GM19452 (cell line): ENCODE data around the gene NFIC.
"Not testable (repeated sequence)": the region's sequence is repeated elsewhere in the genome, so short reads cannot be mapped to it uniquely, and the experiment has no call there.

Source experiments
- ATAC-seq: cut with Tn5 transposase; IDR thresholded peaks from one replicate; pipeline ENCODE4 v1.9.1; 2021; ENCODE audit not compliant: unreplicated experiment

The NFIC gene

DNA sequence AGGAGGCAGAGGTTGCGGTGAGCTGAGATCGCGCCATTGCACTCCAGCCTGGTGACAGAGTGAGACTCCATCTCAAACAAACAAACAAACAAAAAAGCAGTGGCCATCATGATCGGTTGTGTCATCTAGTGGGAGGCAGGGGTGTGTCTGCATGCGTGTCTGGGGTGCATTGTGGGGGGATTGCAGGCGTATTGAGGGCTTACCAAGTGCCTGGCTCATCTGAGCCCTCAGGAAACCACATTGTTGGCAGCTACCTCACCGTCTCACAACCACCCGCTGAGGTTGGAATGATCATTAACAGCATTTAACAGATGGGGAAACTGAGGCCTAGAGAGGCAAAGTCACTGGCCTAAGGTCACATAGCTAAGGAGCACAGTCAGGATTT is 30.5 kb downstream of the NFIC start:
- ATAC-seq, result no peak

- ATAC-seq, result no peak
These were observed 31.1 kb downstream of the NFIC start for GRCh38 chr19:3397266-3398022.

- ATAC-seq, result no peak
These were observed 31.9 kb downstream of the NFIC start for GRCh38 chr19:3398114-3398899.

DNA sequence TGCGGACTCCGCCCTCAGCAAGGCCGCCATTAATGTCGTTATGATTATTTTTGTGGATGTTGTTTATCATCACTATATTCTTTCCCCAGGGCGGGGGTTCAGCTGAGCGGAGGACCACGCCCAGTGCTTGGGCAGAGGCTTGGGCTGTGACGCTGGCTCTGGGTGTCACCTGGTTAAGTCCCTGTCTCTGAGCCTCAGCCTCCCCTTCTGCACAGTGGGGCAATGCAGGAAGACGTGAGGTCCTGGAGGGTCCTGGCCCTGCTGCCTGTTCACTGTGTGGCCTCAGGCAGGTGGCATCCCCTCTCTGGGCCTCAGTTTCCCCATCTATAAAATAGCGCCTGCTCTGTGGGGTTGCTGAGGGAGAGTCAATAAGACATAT is 32.5 kb downstream of the NFIC start:
- ATAC-seq, result no peak

- ATAC-seq, result not testable (repeated sequence)
These were observed 32.9 kb downstream of the NFIC start for GRCh38 chr19:3399311-3399710.

GRCh38 chr19:3401004-3401768 is 34.8 kb downstream of the NFIC start:
- no peak for ATAC-seq

DNA sequence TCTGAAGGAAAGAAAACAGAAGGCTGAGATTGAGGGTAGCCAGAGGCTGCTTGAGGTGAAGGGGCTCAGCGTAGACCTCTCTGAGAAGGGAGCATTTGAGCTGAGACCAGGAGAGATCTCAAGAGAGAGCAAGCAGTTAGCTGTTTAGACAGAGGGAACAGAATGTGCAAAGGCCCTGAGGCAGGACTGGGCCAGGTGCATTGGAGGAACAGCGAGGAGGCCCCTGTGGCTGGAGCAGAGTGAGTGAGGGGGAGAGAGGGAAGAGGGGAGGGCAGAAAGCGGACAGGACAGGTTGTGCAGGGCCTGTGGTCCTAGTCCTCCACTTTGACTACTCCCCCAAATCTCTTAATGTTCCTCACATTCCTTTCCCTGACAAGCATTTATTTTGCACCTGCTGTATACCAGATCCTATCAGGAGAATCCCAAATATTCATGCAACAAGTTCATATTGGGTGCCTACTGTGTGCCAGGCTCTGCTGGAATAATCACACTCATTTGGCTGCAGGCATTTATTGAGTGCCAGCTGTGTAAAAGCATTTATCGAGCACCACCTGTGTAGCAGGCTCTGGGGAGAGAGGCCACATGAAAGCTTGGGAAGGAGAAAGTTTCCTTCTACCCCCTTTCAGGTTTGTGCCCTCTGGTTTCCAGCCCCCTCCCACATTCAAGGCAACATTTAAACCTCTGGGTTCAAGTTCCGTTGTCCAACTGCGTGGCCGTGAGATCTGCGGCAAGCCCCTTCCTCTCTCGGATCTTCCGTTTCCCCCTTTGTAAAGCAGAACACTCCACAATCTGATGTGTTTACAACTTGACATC is 36.5 kb downstream of the NFIC start:
- no peak for ATAC-seq

DNA sequence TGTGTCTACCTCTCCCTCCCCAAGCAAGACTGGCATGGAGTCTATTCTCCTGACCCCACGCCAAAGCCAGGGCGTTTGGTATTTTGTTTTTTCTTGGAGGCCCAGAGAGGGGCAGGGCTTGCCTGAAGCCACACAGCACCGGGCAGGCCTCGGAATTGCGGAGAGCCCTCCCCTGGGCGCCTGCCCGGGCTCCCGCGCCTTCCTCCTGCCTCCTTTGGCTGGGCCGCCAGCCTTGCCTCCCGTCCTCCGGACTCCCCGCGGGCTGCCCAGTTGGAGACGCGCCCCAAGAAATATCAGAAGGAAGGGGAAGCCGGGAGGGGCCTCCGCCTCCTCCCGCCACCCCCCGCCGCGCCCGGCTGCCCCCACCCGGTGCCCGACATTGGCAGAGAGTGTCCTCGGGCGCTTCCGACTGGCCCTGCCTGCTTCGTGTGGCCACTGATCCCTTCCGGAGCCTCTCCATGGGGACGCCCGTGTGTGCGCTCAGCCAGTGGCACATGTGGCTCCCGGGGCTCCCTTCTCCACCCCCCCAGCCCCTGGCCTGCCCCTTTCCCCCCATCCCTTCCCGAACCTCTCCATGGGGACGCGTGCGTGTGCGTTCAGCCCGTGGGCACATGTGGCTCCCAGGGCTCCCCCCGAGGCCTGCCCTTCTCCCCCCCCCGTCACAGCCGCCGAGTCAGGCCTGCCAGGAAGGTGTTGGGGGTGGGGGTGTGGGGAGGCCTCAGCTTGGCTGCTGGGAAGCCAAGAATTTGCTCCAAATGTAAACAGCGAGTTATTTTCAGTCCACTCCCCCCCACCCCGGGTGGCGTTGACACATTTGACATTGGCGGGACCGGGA is 37.3 kb downstream of the NFIC start:
- no peak for ATAC-seq

- no peak for ATAC-seq
These were observed 38.2 kb downstream of the NFIC start for GRCh38 chr19:3404324-3405260.

- no peak for ATAC-seq
These were observed 38.9 kb downstream of the NFIC start for GRCh38 chr19:3405261-3405653.

DNA sequence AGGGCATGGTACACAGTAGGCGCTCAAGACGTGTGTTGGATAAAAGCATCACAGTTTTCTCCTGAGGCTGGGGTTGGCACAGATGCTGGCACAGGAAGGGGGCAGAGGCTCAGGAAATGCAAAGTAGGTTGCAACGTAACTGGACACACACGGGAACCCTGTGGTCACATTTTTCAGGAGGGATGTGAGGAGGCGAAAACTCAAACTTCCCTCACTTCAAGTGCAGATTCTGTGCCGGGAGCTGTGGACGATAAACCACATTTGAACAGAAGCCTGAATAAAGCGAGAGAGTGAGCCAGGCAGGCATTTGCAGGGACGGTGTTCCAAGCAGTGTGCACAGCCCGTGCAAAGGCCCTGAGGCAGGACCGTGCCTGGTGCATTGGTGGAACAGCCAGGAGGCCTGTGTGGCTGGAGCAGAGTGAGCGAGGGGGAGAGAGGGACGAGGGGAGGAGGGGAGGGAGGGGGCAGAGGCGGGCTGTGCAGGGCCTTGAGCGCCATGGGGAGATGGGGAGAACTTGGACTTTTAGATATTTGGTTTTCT is 40.3 kb downstream of the NFIC start:
- ATAC-seq, result no peak

DNA sequence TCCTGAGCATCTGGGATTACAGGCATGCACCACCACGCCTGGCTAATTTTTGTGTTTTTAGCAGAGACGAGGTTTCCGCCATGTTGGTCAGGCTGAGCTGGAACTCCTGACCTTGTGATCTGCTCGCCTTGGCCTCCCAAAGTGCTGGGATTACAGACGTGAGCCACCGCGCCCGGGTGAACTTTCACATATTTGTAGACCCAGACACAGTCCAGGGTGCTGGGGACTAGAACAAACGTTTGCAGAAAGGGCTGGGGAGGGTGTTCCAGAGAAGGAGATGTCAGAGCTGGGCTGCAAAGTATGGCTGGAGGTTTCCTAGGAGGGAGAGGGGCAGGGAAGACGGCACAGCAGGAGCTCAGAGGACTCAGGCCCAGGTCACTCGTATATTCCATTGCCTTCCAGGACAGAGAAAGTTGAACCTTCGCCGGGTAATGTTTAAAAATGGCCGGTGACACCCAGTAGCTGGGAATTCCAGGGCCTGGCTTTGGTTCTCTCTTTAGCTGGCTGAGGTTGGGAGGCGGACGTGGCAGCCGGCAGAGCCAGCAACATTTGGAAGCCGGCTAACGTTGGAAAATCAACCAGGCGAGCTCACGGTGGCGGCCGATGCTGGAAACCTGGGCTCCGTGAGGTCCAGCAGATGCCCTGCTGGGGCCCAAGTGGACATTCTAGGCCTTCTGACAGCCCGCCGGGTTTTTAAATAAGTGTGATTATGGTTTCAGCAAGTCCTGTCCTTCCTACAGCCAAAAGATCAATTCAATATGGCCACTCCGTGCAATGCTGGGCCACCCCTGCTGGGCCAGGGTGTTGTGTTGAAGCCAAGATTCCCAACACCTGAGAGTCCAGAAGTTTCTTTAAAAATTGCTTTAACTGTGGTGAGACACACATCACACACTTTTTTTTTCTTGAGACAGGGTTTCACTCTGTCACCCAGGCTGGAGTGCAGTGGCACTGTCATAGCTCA is 41.5 kb downstream of the NFIC start:
- ATAC-seq, result no peak

GRCh38 chr19:3408996-3409345 is 42.6 kb downstream of the NFIC start:
- no peak for ATAC-seq

DNA sequence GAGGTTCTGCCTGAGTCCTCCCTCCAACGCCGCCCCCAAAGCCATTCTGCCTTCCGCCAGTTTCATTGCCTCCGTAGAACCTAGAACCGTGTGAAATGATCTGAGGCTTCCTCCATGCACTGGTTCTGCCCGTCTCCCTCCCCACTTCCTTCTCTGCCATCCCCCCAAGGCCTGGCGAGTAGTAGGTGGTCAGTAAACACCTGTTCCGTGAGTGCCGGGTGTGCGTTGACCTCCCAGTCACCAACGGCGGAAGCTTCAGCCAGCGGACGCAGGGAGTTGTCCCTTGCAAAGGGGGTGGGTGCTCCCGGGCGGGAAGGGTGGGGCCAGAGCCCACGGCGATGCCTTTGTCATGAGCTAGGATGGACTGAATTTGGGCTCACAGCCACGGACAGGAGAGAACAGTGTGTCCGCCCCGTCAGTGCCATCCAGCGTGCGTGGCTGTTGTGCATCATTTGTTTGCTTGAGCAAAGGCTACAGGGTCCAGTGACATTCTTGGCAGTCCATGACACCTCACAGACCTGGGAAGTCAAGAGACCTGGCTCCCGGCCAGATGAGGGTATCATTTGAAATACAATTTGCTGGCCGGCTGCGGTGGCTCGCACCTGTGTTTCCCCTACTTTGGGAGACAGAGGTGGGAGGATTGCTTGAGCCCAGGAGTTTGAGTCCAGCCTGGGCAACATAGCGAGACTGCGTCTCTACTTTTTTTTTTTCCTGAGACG is 43.1 kb downstream of the NFIC start:
- no peak for ATAC-seq

- ATAC-seq, result no peak
These were observed 45.3 kb downstream of the NFIC start for GRCh38 chr19:3411636-3412035.

DNA sequence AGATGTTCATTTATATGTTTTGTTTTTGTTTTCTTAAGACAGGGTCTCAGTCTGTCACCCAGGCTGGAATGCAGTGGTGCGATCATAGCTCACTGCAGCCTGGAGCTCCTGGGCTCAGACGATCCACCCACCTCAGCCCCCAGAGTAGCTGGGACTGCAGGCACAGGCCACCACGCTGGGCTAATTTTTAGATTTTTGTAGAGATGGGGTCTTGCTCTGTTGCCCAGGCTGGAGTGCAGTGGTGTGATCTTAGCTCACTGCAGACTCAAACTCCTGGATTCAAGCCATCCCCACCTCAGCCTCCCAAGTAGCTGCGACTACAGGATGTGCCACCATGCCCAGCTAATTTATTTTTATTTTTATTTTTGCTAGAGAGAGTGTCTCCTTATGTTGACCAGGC is 45.7 kb downstream of the NFIC start:
- ATAC-seq, result no peak

DNA sequence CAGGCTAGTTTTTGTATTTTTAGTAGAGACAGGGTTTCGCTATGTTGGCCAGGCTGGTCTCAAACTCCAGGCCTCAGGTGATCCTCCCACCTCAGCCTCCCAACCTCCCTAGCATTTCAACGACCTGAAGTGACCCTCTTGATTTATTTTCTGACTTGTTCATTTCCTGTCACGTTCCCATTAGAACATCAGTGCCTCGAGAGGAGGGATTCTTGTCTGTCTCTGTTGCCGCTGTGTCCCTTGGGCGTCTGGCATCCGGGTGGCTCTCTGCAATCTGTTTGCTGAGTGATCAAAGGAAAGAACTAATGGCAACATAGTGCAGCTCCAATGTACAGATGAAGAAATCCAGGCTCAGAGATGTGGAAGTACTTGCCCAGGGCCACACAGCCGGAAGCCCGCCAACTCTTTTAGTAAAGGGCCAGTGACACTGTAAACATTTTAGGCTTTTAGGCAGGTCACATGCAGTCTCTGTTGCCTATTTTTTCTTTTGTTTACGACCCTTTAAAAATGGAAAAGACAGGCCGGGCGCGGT is 47.5 kb downstream of the NFIC start:
- ATAC-seq, result no peak
